PC-9 (cell line): ENCODE measurements around the gene SURF4.

Experiments used
- EZH2 ChIP-seq: fragments of 200-600 bp; sonication (generic); IDR thresholded peaks from 2 replicates; pipeline ENCODE4 v1.8.0; 2017; ENCODE audit warnings: antibody characterized with exemption, low read depth
- TF ChIP-seq, protein P1 (sequence below): fragments of 200-600 bp; sonication (generic); conservative IDR thresholded peaks from 2 replicates; pipeline ENCODE4 v1.6.1; 2017; ENCODE audit warnings: mixed run types, antibody characterized with exemption, mild to moderate bottlenecking, moderate library complexity

DNA sequence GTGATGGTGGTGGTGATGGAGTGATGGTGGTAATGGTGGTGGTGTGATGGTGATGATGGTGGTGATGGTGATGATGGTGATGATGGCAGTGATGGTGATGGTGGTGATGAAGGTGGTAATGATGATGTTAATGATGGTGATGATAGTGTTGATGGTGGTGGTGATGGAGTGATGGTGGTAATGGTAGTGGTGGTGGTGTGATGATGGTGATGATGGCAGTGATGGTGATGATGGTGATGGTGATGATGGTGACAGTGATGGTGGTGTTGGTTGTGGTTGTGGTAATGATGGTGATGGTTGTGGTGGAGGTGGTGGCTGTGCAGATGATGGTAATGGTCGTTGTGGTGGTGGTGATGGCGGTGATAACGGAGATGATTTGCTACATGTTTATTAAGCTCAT is 7.6 kb upstream of the SURF4 start:
- TF ChIP-seq EZH2: no peak
- TF ChIP-seq, protein P1, sequence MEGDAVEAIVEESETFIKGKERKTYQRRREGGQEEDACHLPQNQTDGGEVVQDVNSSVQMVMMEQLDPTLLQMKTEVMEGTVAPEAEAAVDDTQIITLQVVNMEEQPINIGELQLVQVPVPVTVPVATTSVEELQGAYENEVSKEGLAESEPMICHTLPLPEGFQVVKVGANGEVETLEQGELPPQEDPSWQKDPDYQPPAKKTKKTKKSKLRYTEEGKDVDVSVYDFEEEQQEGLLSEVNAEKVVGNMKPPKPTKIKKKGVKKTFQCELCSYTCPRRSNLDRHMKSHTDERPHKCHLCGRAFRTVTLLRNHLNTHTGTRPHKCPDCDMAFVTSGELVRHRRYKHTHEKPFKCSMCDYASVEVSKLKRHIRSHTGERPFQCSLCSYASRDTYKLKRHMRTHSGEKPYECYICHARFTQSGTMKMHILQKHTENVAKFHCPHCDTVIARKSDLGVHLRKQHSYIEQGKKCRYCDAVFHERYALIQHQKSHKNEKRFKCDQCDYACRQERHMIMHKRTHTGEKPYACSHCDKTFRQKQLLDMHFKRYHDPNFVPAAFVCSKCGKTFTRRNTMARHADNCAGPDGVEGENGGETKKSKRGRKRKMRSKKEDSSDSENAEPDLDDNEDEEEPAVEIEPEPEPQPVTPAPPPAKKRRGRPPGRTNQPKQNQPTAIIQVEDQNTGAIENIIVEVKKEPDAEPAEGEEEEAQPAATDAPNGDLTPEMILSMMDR: no peak
